ENCODE data around the gene CLASP1.

The CLASP1 gene

GRCh38 chr2:121596221-121597080 lies 52.8 kb downstream of the CLASP1 start:
- Mint-ChIP-seq H3K36me3 (ENCODE audit: low read depth) (peaks cover 10% of the 10 kb centered on the region), H3K4me3 (peak overlapping the region; percentile 69), H3K27me3 (no peaks in the 10 kb centered on the region), H3K9me3 (no peaks in the 10 kb centered on the region), H3K4me1 (ENCODE audit: low read depth) (peaks cover 32% of the 10 kb centered on the region), H3K27ac (peak overlapping the region; percentile 83)
- intact Hi-C loops (cut with micrococcal nuclease) = loop anchor here (1.0 to 5.0 kb wide), 3 partner anchors 53 to 121 kb away; partner anchors contain the start of genes CLASP1 and RNU4ATAC

- H3K36me3 Mint-ChIP-seq (ENCODE audit: low read depth) = peaks cover 5% of the 10 kb centered on the region
- intact Hi-C loops (cut with micrococcal nuclease) = loop anchor here (5.0 kb wide), 2 partner anchors 63 to 122 kb away; partner anchors contain the start of gene RNU4ATAC
- H3K4me3 Mint-ChIP-seq = no peak overlapping the region
- H3K9me3 Mint-ChIP-seq = no peaks in the 10 kb centered on the region
- H3K27ac Mint-ChIP-seq = no peak overlapping the region
- peaks cover 31% of the 10 kb centered on the region for H3K4me1 Mint-ChIP-seq (ENCODE audit: low read depth)
- no peaks in the 10 kb centered on the region for H3K27me3 Mint-ChIP-seq
Measured at GRCh38 chr2:121595012-121595891, 54.0 kb downstream of the CLASP1 start.

DNA sequence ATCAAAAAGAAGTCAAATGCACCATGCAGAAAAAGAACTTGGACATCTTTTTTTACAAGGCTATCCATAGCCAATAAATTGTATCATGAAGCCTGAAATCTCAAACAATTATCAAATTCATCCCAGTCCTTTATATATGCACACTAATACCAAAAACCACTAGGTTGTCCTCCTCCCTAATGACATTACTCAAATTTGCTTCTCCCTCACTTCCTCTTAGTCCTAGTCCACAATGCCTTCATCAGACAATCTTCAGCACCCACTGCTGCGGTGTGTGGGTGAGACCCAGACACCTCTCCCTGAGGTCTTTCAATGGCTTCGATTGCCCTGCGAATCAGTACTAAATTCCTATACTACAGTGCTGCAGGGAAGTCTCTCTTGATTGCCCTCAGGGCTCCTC lies 58.1 kb downstream of the CLASP1 start:
- peaks cover 20% of the 10 kb centered on the region for H3K4me1 Mint-ChIP-seq (ENCODE audit: low read depth)
- no peak overlapping the region for H3K4me3 Mint-ChIP-seq
- no peaks in the 10 kb centered on the region for H3K9me3 Mint-ChIP-seq
- H3K27ac Mint-ChIP-seq = no peak overlapping the region
- intact Hi-C loops (cut with micrococcal nuclease) = no loop called here
- no peaks in the 10 kb centered on the region for H3K27me3 Mint-ChIP-seq
- peaks cover 20% of the 10 kb centered on the region for H3K36me3 Mint-ChIP-seq (ENCODE audit: low read depth)

- Mint-ChIP-seq H3K4me3 (no peak overlapping the region), H3K4me1 (ENCODE audit: low read depth) (peaks cover 12% of the 10 kb centered on the region), H3K36me3 (ENCODE audit: low read depth) (peaks cover 20% of the 10 kb centered on the region), H3K9me3 (no peaks in the 10 kb centered on the region), H3K27me3 (no peaks in the 10 kb centered on the region), H3K27ac (no peak overlapping the region)
- intact Hi-C loops (cut with micrococcal nuclease) = no loop called here
Measured at GRCh38 chr2:121588357-121588756, 60.9 kb downstream of the CLASP1 start.

- H3K4me1 Mint-ChIP-seq (ENCODE audit: low read depth) = peaks cover 12% of the 10 kb centered on the region
- no peaks in the 10 kb centered on the region for H3K27me3 Mint-ChIP-seq
- intact Hi-C loops (cut with micrococcal nuclease) = no loop called here
- H3K4me3 Mint-ChIP-seq = no peak overlapping the region
- H3K36me3 Mint-ChIP-seq (ENCODE audit: low read depth) = peaks cover 20% of the 10 kb centered on the region
- no peak overlapping the region for H3K27ac Mint-ChIP-seq
- H3K9me3 Mint-ChIP-seq = no peaks in the 10 kb centered on the region
Measured at GRCh38 chr2:121587131-121587530, 62.1 kb downstream of the CLASP1 start.

DNA sequence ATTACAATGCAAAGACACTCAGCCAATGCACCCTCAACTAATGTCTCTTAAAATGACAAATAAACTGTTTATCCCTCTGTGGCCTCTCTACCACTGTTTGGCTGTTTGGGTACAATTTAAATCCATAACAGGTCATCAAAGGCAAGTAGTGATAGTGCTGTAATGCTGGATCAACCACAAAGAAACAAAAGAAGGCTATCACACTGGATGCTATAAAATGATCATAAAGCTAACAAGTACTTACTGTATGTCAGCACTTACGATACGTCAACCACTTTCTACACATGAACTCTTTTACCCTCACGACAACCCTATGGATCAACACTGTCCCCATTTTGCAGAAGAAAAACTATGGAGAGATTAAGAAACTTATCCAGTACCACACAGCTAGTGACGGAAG lies 64.5 kb downstream of the CLASP1 start:
- no peaks in the 10 kb centered on the region for H3K9me3 Mint-ChIP-seq
- H3K27ac Mint-ChIP-seq = no peak overlapping the region
- no peak overlapping the region for H3K4me3 Mint-ChIP-seq
- no peaks in the 10 kb centered on the region for H3K27me3 Mint-ChIP-seq
- H3K4me1 Mint-ChIP-seq (ENCODE audit: low read depth) = no peaks in the 10 kb centered on the region
- intact Hi-C loops (cut with micrococcal nuclease) = no loop called here
- H3K36me3 Mint-ChIP-seq (ENCODE audit: low read depth) = peaks cover 14% of the 10 kb centered on the region

DNA sequence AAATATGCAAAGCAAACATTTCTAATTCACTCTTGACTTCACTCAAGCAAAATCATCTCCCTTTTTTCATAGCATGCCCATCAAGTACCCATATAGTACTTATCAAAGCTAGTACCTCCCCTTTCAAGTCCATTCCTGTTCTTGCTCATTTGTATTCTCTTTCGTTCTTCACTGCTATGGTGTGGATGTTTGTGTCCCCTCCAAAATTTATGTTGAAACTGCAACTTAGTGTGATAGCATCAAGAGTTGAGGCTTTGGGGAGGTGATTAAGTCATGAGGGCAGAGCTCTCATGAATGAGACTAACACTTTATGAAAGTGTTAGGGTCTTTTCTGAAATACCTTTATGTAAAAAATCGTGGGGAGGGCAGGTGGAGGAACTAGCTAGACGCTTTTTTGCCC lies 65.7 kb downstream of the CLASP1 start:
- Mint-ChIP-seq H3K4me1 (ENCODE audit: low read depth) (no peaks in the 10 kb centered on the region), H3K9me3 (no peaks in the 10 kb centered on the region), H3K27me3 (no peaks in the 10 kb centered on the region), H3K4me3 (no peak overlapping the region), H3K36me3 (ENCODE audit: low read depth) (peaks cover 3% of the 10 kb centered on the region), H3K27ac (no peak overlapping the region)
- intact Hi-C loops (cut with micrococcal nuclease) = no loop called here

- no peaks in the 10 kb centered on the region for H3K36me3 Mint-ChIP-seq (ENCODE audit: low read depth)
- no peak overlapping the region for H3K4me3 Mint-ChIP-seq
- H3K27me3 Mint-ChIP-seq = no peaks in the 10 kb centered on the region
- H3K9me3 Mint-ChIP-seq = no peaks in the 10 kb centered on the region
- peaks cover 10% of the 10 kb centered on the region for H3K4me1 Mint-ChIP-seq (ENCODE audit: low read depth)
- intact Hi-C loops (cut with micrococcal nuclease) = no loop called here
- H3K27ac Mint-ChIP-seq = no peak overlapping the region
Measured at GRCh38 chr2:121582272-121582671, 67.0 kb downstream of the CLASP1 start.

DNA sequence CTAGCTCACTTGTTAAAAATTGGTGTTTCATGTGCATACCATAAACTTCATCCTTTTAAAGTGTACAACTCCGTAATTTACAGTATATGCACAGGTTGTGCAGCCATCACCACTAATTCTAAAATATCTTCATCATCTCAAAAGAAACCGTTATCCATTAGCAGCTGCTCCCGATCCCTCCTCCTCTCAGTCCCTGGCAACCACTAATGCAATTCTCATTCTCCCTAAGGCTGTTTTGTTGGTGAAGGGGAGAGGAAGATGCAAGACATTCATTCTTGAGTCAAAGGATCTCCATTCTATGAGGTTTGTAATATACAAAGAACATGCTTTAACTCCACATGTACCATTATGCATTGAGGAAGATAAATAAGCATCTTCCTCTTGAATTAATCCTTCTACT lies 70.0 kb downstream of the CLASP1 start:
- no peak overlapping the region for H3K4me3 Mint-ChIP-seq
- H3K27ac Mint-ChIP-seq = no peak overlapping the region
- no peaks in the 10 kb centered on the region for H3K36me3 Mint-ChIP-seq (ENCODE audit: low read depth)
- H3K4me1 Mint-ChIP-seq (ENCODE audit: low read depth) = peaks cover 12% of the 10 kb centered on the region
- H3K27me3 Mint-ChIP-seq = no peaks in the 10 kb centered on the region
- H3K9me3 Mint-ChIP-seq = no peaks in the 10 kb centered on the region
- intact Hi-C loops (cut with micrococcal nuclease) = no loop called here

DNA sequence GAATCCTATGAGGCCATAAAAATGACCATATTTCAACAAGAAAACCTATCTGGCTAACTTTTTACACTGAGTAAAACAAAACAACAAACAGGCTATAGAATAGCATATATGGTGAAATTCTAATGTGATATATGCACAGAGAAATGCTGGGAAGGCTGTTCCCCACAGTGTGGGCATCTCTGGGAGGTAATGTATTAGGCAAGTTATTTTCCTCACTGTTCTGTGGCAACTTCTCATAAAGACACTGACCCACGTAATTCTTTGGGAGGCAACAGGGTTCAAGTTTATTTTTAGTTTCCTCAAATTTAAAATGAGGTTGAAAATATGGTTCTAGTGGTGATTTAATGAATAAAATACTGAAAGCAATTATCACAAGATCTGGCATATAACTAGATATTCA lies 71.9 kb downstream of the CLASP1 start:
- H3K27ac Mint-ChIP-seq = no peak overlapping the region
- intact Hi-C loops (cut with micrococcal nuclease) = no loop called here
- peaks cover 17% of the 10 kb centered on the region for H3K4me1 Mint-ChIP-seq (ENCODE audit: low read depth)
- peaks cover 2% of the 10 kb centered on the region for H3K36me3 Mint-ChIP-seq (ENCODE audit: low read depth)
- H3K9me3 Mint-ChIP-seq = no peaks in the 10 kb centered on the region
- H3K27me3 Mint-ChIP-seq = no peaks in the 10 kb centered on the region
- H3K4me3 Mint-ChIP-seq = no peak overlapping the region

DNA sequence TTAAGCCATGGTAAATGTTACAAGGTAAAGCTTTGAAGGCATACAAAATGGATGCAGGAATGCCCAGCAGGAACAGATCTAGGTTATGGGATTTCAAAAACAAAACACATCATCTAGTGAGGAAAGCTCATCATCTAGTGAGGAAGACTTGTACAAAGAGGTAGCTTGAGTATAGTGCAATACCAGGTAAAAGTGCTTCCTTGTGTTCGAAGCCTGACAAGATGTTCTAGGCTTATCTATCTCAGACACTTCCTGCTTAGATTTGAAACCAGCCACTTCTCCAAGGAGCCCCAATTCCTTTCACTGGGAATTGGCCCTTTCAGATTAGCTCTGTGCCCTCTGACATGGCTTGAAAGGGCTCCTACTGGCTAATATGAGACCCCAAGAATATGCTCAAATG lies 73.0 kb downstream of the CLASP1 start:
- H3K4me3 Mint-ChIP-seq = no peak overlapping the region
- no peaks in the 10 kb centered on the region for H3K9me3 Mint-ChIP-seq
- no peak overlapping the region for H3K27ac Mint-ChIP-seq
- intact Hi-C loops (cut with micrococcal nuclease) = no loop called here
- H3K27me3 Mint-ChIP-seq = no peaks in the 10 kb centered on the region
- peaks cover 13% of the 10 kb centered on the region for H3K36me3 Mint-ChIP-seq (ENCODE audit: low read depth)
- peaks cover 17% of the 10 kb centered on the region for H3K4me1 Mint-ChIP-seq (ENCODE audit: low read depth)

- H3K4me1 Mint-ChIP-seq (ENCODE audit: low read depth) = peaks cover 17% of the 10 kb centered on the region
- H3K4me3 Mint-ChIP-seq = no peak overlapping the region
- H3K36me3 Mint-ChIP-seq (ENCODE audit: low read depth) = peaks cover 14% of the 10 kb centered on the region
- no peak overlapping the region for H3K27ac Mint-ChIP-seq
- H3K9me3 Mint-ChIP-seq = no peaks in the 10 kb centered on the region
- intact Hi-C loops (cut with micrococcal nuclease) = no loop called here
- H3K27me3 Mint-ChIP-seq = no peaks in the 10 kb centered on the region
Measured at GRCh38 chr2:121575800-121576199, 73.5 kb downstream of the CLASP1 start.

DNA sequence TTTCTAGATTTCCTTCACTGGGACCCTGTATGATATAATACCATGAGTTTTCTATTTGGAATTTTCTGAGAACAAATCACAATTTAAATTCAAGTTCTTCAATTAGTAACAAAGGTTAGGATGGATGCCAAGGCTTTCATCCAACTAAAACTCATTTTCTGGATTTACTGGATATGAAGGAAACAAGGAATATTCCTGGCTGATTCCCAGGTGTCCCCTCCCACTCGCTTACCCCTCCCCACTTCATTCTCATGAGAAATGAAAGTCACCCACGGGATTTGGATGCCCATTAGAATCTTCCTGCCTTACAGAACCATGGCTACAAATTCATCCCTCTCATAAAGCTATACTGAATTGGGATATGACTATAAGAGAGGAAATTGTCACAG lies 78.6 kb downstream of the CLASP1 start:
- H3K36me3 Mint-ChIP-seq (ENCODE audit: low read depth) = peaks cover 22% of the 10 kb centered on the region
- intact Hi-C loops (cut with micrococcal nuclease) = no loop called here
- H3K27me3 Mint-ChIP-seq = no peaks in the 10 kb centered on the region
- no peak overlapping the region for H3K27ac Mint-ChIP-seq
- no peaks in the 10 kb centered on the region for H3K9me3 Mint-ChIP-seq
- peaks cover 20% of the 10 kb centered on the region for H3K4me1 Mint-ChIP-seq (ENCODE audit: low read depth)
- no peak overlapping the region for H3K4me3 Mint-ChIP-seq

DNA sequence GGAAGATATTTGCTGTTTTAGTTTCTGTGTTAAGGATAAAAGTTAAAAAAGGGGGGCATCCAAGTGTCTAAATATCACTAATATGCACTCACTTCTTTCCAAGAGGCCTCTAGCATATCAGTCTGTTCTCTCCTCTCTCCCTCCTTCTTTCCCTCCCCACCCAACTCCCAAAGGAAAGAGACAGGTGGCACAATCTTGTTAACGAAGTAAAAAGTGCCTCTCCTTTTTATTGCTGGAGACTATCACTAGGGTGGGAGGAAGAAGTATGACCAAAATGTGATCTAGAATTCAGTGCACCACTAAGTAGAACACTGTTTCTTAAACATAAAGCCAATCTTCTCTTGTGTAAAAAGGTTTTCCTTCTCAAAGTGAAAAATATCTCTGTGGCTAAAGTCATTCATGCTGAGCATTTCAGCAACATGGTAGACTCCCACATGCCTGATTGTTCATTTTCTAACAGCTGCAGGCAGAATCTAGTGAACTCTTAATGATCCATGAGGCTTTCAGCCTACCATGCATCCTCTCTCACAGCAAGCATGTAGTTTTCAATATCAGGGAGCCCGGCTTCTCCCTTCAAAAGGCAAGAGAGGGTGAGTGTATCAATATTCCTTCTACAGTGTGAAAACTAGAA lies 79.1 kb downstream of the CLASP1 start:
- H3K27ac Mint-ChIP-seq = no peak overlapping the region
- peaks cover 25% of the 10 kb centered on the region for H3K4me1 Mint-ChIP-seq (ENCODE audit: low read depth)
- H3K36me3 Mint-ChIP-seq (ENCODE audit: low read depth) = peaks cover 22% of the 10 kb centered on the region
- intact Hi-C loops (cut with micrococcal nuclease) = no loop called here
- H3K4me3 Mint-ChIP-seq = no peak overlapping the region
- H3K9me3 Mint-ChIP-seq = no peaks in the 10 kb centered on the region
- no peaks in the 10 kb centered on the region for H3K27me3 Mint-ChIP-seq

Data from dendritic cell treated with granulocyte-macrophage colony-stimulating factor and Interleukin-4, amounts not matched to agents 40 ng/mL and 50 ng/mL, for 4 days (primary cell).